ENCODE data around the gene A3GALT2.

DNA sequence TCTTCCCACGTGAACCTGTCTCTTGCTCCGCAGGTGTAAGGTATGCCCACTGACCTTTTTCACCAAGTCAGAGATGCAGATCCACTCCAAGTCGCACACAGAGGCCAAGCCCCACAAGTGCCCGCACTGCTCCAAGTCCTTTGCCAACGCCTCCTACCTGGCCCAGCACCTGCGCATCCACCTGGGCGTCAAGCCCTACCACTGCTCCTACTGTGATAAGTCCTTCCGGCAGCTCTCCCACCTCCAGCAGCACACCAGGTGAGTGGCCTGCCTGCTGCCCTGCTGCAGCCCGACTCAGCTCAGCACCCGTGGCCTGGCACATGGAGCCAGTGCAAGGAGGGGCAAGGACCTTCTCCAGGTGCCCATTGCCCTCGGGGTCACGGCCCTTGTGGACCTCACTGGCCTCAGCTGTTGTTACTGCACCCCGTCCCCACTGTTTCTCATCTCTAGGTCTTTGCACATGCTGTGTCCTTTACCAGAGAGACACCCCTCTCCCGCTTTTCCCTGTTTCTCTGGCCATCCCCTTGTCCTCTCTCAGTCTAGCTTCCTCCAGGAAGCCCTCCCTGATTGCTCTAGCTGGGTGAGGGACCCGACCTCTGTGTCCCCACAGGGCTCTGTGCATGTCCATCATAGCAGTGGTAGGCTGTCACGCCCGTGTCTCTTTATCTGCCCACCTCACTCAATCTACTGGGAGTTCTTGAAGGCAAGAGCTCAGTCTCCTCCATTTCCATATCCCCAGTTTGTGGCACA is 39.2 kb downstream of the A3GALT2 start:
- TF ChIP-seq, protein P1, sequence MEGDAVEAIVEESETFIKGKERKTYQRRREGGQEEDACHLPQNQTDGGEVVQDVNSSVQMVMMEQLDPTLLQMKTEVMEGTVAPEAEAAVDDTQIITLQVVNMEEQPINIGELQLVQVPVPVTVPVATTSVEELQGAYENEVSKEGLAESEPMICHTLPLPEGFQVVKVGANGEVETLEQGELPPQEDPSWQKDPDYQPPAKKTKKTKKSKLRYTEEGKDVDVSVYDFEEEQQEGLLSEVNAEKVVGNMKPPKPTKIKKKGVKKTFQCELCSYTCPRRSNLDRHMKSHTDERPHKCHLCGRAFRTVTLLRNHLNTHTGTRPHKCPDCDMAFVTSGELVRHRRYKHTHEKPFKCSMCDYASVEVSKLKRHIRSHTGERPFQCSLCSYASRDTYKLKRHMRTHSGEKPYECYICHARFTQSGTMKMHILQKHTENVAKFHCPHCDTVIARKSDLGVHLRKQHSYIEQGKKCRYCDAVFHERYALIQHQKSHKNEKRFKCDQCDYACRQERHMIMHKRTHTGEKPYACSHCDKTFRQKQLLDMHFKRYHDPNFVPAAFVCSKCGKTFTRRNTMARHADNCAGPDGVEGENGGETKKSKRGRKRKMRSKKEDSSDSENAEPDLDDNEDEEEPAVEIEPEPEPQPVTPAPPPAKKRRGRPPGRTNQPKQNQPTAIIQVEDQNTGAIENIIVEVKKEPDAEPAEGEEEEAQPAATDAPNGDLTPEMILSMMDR (IDR thresholded peaks at IDR 0.05; ENCODE audit: low read length): no peak
- TF ChIP-seq EZH2 (IDR thresholded peaks at IDR 0.05; ENCODE audit: borderline replicate concordance, low read length): no peak

All from OCI-LY1 (cell line).